Fibroblast of villous mesenchyme (primary cell): ENCODE results near the gene DUSP28. TPM values are rescaled to one million over a fixed set of nuclear protein-coding genes. Genes with fewer than 3 reads are reported as not detected.

ENCODE experiments used
- DNase-seq: peaks from one replicate; pipeline ENCODE4 v3.0.0-alpha.2; 2010; ENCODE audit warnings: low read depth
- H3K4me3 ChIP-seq: 2 replicates; pipeline ENCODE4 v1.5.1; 2011; ENCODE audit warnings: low read depth, mild to moderate bottlenecking, low read length
- CTCF ChIP-seq: IDR thresholded peaks from 2 replicates; pipeline ENCODE4 v1.5.1; 2012; ENCODE audit warnings: low read depth, mild to moderate bottlenecking, low read length; ENCODE audit not compliant: insufficient read depth
- total RNA-seq: library from RNA; depleted of rRNA; stranded (reverse); fragments of >200 nt; gene quantifications from 2 replicates; pipeline ENCODE4 v1.2.3, GENCODE V29; 2012

The DUSP28 gene
- total RNA-seq, 1 donor: 3.5 TPM

DNA sequence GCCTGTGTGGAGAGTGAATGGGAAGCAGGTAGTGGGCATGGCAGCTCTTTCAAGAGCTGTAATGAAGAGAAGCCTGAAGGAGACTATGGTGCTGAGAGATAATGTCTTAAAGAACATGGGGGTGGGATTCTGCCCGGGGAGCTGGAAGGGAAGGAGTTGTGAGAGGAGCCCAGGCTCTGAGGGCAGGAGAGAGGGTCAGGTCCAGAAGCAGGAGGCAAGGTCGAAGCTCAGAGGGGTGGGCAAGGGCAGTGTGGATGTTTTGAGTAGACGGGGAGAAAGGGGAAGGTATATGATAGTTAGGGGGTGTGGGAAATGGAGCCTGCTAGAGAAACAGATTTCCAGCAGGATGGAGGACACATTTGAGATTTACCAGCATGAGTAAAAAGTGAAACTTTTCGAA lies 28.5 kb downstream of the DUSP28 start:
- H3K4me3 ChIP-seq: no peak overlapping the region
- no peak for DNase-seq
- TF ChIP-seq CTCF: no peak

- no peak for DNase-seq
- H3K4me3 ChIP-seq: no peak overlapping the region
- no peak for TF ChIP-seq CTCF
Measured at GRCh38 chr2:240589375-240589774, 29.2 kb downstream of the DUSP28 start.

GRCh38 chr2:240589850-240590525 lies 29.8 kb downstream of the DUSP28 start:
- no peak for DNase-seq
- no peak for TF ChIP-seq CTCF
- H3K4me3 ChIP-seq: no peak overlapping the region

DNA sequence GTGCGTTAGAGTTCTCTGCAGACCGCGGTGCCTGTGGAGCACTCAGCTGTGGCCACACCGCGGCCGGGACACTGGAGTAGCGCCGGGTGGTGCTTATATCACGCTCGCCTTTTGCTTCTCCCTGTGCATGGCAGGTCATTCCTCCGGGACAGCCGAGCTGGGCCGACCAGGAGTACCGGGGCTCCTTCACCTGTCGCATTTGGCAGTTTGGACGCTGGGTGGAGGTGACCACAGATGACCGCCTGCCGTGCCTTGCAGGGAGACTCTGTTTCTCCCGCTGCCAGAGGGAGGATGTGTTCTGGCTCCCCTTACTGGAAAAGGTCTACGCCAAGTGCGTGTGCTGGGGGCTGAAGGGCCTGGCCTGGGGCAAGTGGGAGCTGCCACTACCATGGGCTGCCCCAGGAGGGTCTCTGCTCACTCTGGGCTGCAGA lies 30.5 kb downstream of the DUSP28 start:
- no peak for DNase-seq
- no peak for TF ChIP-seq CTCF
- H3K4me3 ChIP-seq: no peak overlapping the region

GRCh38 chr2:240591226-240591625 lies 31.1 kb downstream of the DUSP28 start:
- no peak for DNase-seq
- no peak overlapping the region for H3K4me3 ChIP-seq
- TF ChIP-seq CTCF: no peak

GRCh38 chr2:240591784-240592183 lies 31.6 kb downstream of the DUSP28 start:
- no peak overlapping the region for H3K4me3 ChIP-seq
- no peak for TF ChIP-seq CTCF
- DNase-seq: no peak
